KOPT-K1 (cell line): ENCODE measurements around the gene MIS18BP1.
"Not testable (repeated sequence)": the region's sequence is repeated elsewhere in the genome, so short reads cannot be mapped to it uniquely, and the experiment has no call there.

Source experiments
- H3K27ac ChIP-seq: fragments of 200-600 bp; sonication (generic); 2 replicates; pipeline ENCODE4 v1.5.1; 2016; ENCODE audit warnings: antibody characterized with exemption, mild to moderate bottlenecking, low read depth, low read length; ENCODE audit not compliant: poor library complexity, severe bottlenecking
- H3K36me3 ChIP-seq: fragments of 200-600 bp; sonication (generic); 2 replicates; pipeline ENCODE4 v1.5.1; 2017; ENCODE audit warnings: antibody characterized with exemption, mild to moderate bottlenecking, low read length, moderate library complexity; ENCODE audit not compliant: insufficient read depth
- H3K9me3 ChIP-seq: fragments of 200-600 bp; sonication (generic); 2 replicates; pipeline ENCODE4 v1.5.1; 2017; ENCODE audit warnings: antibody characterized with exemption, low read length, mild to moderate bottlenecking; ENCODE audit not compliant: insufficient read depth, poor library complexity, severe bottlenecking

MIS18BP1 gene

DNA sequence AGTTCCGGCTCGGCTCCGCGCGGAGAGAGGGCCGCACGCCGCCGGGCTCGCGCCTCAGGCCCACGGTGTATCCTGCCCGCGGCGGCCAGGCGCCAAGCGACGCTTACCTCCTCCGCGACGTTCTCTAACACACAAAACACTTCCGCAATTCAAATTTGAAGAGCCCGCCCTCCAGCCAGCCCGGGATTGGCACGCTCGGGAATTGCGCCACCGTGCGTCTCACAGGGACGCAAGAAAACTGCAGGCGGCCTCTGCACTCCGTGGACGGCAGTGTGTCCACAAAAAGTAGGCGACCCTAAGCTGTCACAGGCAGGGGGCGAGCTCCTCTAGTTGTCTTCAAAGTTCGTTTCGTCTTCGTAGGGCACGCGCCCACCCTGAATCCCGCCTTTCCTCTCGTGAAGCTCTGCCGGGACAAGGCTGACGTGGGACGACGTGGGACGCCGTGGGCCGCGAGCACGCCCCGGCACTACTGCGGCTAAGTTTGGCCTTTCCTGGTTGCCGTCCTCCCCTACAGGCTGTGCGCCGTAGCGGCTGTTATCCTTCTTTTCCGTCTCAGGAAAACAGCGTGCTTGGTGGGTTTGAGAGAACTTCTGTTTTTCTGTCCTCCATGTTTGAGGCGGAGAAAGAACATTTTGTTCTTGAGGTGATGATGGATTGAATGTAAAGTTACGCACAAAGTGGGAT, at the start of gene MIS18BP1:
MIS18BP1 (minus strand) TSS at position 133 of the 684 bp plus-strand sequence. CDS start 5,916 bp downstream, outside the sequence.
- Histone ChIP-seq H3K9me3 (peaks cover 8% of the 10 kb centered on the region), H3K36me3 (no peaks in the 10 kb centered on the region), H3K27ac (peak within 1 kb of the TSS; percentile 63)

DNA sequence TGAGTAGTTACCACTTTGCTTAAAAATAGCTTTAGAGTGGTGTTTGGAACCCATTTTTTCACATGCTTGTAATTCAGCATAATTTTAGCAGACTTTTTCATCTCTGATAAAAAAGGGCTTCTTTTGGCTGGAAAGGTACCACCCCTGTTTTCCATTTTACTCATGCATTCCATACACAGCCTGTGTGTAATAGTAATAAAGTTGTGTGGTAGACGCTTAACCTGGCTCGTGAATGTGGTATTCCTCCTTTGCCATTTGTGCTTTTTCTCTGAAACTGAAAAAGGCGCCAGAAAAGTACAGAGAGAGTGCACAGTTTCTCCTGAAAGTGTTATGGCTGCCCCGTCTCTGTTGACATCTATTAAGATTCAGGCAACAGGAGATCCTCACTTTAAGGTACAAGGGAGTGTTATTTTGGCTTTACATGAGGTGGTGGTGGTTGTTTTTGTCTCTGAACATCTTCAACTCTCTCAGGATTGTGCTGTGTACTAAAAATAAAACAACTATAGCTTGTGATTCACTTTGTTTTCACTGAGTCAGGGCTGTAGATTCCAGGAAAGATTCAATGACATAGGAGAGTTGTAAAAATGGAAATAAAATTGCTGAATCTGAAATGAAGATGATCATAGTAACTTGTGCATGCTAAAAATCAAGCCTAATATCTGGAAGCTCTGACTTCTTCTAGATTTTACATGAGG, 45.6 kb upstream of the MIS18BP1 start:
- H3K9me3 ChIP-seq = no peaks in the 10 kb centered on the region
- no peaks in the 10 kb centered on the region for H3K36me3 ChIP-seq
- H3K27ac ChIP-seq = no peak overlapping the region

DNA sequence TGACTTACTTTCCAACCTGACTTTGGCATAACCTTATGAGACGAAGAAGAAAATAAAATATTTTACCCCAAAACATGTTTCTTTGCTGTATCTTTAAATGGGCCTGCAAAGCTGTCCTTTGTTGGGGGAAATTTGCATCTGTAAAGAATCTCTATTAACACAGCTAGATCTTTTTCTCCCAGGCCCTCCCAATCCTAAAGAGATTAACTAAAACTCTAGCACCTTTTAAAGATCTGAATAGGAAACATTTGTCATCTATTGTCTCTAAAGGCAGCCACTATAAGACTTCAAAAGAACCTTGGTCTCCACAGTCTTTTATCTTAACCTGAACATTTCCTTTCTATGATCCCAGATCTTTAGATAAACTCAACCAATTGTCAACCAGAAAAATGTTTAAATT, 41.8 kb upstream of the MIS18BP1 start:
- not testable (repeated sequence) for H3K27ac ChIP-seq, H3K9me3 ChIP-seq, H3K36me3 ChIP-seq

DNA sequence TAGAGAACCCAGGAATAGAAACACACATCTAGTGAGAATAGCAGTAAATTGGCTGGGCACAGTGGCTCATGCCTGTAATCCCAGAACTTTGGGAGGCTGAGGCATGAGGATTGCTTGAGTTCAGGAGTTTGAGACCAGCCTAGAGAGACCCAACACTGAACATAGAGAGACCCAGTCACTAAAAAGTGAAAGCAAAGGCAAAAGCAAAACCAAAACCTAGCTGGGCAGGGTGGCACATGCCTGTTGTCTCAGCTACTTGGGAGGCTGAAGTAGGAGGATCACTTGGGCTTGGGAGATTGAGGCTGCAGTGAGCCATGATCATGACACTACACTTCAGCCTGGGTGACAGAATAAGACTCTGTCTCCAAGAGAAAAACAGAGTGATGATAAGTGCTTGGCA, 37.5 kb upstream of the MIS18BP1 start:
- Histone ChIP-seq H3K36me3 (no peaks in the 10 kb centered on the region), H3K9me3 (no peaks in the 10 kb centered on the region), H3K27ac (no peak overlapping the region)

DNA sequence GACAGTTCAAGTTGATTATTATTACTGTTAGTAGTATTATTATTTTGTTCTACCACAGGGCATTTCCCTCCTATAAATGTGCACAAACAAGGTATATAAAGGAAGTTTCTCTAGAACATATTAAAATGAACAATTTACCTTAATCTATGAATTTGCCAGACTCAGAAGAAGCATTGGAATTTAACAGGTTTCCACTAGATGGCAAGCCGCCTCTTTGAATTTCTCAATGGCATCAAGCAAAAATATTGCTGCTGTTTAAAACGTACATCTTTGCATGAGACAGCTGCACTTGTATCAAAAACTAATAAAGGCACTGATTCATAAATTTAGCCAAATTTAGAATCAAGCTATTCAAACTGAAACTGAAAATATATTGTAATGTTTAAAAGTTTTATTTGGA, 34.6 kb upstream of the MIS18BP1 start:
- no peak overlapping the region for H3K27ac ChIP-seq
- peaks cover 4% of the 10 kb centered on the region for H3K9me3 ChIP-seq
- no peaks in the 10 kb centered on the region for H3K36me3 ChIP-seq

DNA sequence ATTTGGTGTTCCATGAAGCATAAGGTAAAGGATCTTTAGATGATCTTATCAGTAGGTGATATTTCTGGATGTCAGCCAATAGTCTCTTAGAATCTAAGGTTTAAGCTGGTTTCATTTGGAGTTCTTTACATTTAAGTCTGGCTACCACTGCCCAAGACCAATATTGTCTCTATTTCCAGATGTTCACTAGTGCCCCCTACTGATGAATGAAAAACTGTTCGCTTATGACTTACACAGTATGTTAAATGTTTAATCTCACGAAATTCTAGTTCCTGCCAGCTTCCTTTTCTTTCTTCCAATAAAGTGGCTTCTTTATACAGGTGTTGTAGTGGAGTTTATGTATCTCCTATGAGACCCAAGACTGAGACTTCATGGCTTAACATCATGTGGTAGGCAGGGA, 31.8 kb upstream of the MIS18BP1 start:
- Histone ChIP-seq H3K36me3 (no peaks in the 10 kb centered on the region), H3K9me3 (peaks cover 25% of the 10 kb centered on the region), H3K27ac (no peak overlapping the region)

DNA sequence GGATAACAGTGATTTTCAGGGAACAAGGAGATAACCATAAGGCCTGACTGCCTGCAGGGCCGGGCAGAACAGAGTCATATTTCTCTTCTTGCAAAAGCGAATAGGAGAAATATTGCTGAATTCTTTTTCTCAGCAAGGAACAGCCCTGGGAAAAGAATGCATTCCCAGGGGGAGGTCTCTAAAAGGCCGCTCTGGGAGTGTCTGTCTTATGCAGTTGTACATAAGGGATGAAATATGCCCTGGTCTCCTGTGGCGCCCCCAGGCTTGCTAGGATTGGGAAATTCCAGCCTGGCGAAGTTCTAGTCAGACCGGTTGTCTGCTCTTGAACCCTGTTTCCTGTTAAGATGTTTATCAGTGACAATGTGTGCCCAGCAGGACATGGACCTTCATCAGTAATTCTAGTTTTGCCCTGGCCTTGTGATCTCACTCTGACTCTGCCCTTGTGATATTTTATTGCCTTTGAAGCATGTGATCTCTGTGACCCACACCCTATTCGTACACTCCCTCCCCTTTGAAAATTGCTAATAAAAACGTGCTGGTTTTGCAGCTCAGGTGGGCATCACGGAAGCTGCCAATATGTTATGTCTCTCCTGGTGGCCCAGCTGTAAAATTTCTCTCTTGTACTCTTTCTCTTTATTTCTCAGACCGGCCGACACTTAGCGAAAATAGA, 28.9 kb upstream of the MIS18BP1 start:
- peaks cover 25% of the 10 kb centered on the region for H3K9me3 ChIP-seq
- not testable (repeated sequence) for H3K27ac ChIP-seq, H3K36me3 ChIP-seq

DNA sequence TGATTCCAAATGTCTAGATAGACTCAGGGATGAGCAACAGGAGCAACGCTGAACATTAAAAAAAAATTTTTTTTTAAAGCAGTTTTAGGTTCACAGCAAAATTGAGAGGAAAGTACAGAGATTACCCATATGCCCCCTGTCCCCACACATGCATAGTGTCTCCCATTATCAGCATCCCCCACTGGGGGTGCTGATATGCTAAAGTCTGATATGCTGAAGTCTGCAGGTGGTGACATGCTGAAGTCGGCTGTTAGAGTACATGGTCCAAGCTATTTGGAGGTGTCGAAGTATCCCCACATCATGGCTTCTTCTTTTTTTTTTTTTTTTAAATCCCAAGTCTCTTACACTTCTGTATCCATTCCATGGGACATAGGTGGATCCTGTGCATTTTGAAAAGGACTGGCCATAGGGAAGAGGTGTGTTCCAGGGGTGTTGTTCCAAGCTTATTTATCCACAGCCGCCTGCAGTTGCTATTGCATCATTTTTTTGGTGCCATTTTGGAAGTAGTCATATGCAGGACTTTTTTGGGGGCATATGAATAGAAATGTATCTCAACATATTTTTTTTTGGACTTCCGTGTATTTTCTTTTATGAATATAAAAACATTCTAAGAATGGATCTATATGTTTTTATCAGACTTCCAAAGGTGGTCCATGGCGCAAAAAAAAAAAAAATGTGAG, 19.0 kb upstream of the MIS18BP1 start:
- Histone ChIP-seq H3K27ac (no peak overlapping the region), H3K36me3 (no peaks in the 10 kb centered on the region), H3K9me3 (no peaks in the 10 kb centered on the region)

DNA sequence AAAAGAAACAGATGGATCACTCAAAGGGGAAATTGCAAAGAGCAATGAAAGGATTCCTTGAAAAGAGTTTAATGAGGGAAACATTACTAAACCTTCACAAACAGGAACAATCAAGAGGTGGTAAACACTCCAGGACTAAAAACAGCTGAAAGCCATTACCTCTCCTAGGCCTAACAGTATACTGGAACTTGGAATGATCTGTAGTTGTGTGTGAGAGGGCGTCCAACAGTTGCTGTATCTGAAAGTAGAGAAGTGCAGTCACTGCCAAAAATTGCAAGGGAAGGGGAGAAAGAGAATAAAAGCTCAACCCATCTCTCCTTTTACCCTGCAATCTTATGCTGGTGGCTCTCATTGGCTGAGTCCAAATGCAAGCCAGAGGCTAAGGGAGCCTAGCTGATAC, 17.0 kb upstream of the MIS18BP1 start:
- Histone ChIP-seq H3K27ac (no peak overlapping the region), H3K36me3 (no peaks in the 10 kb centered on the region), H3K9me3 (no peaks in the 10 kb centered on the region)

DNA sequence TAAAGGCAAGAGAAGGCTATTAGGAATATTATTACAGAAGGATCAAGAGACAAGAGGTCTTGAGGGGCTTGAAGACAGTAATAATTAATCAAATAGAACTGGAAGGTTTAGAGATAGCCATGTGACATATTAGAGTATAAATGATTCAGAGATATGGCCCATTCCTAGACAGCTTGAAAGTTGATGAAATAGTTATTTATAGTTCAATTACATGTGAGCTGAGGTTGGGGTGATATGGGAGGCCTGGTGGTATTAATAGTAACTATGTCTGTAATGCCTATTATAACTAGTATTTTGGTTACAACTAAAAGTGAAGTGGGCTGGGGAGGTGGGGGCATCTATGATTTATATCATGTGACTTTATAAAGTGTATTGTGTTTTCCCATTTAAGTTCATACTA, 14.1 kb upstream of the MIS18BP1 start:
- Histone ChIP-seq H3K36me3 (no peaks in the 10 kb centered on the region), H3K9me3 (peaks cover 3% of the 10 kb centered on the region), H3K27ac (no peak overlapping the region)

DNA sequence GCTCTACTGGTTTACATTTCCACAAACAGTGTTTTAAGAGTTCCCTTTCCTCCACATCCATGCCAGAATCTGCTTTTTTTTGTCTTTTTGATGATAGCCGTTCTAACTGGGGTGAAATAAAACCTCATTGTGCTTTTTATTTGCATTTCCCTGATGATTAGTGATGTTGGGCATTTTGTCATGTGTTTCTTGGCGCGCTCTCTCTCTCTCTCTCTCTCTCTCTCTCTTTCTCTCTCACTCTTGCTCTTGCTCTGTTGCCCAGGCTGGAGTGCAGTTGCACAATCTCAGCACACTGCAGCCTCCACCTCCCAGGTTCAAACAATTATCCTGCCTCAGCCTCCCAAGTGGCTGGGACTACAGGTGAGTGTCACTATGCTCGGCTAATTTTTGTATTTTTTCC, 9.6 kb upstream of the MIS18BP1 start:
- H3K36me3 ChIP-seq = no peaks in the 10 kb centered on the region
- peaks cover 28% of the 10 kb centered on the region for H3K9me3 ChIP-seq
- no peak overlapping the region for H3K27ac ChIP-seq

DNA sequence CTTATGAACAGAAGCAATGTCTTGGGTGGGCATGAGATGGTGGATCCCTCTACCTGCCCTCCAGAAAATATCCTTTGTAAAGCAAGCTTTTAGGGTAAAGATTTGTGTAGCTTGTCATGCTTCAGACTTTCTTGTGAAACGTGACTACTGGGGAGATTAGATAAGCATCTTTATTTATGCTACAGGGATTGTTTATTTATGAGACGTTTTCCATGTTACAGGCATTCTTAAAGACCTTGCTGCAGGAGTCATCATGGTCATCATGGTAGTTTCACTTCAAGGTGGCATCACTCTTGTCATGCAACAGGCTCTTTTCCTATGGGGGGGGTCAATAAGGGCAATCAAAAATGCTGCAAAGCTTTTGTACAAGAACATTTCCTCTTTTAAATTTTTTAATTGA, 8.2 kb upstream of the MIS18BP1 start:
- peaks cover 30% of the 10 kb centered on the region for H3K9me3 ChIP-seq
- no peak overlapping the region for H3K27ac ChIP-seq
- no peaks in the 10 kb centered on the region for H3K36me3 ChIP-seq

DNA sequence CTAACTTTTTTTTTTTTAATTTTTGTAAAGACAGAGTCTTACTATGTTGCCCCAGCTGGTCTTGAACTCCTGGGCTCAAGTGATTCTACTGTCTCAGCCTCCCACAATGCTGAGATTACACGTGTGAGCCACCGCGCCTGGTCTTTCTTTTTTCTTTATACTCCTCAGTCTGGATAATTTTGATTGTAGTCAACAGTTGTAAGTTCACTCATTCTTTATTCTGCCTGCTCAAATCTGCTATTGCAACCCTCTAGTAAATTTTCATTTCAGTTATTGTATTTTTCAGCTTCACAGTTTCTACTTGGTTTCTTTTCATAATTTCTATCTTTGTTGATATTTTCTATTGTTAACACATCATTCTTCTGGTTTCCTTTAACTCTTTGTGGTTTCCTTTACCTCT, 5.8 kb upstream of the MIS18BP1 start:
- H3K36me3 ChIP-seq = no peaks in the 10 kb centered on the region
- no peak overlapping the region for H3K27ac ChIP-seq

DNA sequence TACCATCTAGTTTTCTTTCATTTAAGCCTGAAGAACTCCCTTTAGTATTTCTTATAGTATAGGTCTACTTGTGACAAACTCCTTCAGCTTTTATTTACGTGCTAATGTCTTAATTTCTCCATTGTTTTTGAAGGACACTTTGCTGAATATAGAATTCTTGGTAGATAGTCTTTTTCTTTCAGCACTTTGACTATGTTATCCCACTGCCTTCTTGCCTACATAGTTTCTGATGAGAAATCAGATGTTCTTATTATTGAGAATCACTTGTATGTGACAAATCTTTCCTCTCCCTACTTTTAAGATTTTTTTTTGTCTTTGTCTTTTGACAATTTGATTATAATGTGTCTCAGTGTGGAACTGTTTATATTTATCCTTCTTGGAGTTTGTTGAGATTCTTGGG, 5.1 kb upstream of the MIS18BP1 start:
- Histone ChIP-seq H3K9me3 (peaks cover 26% of the 10 kb centered on the region), H3K36me3 (no peaks in the 10 kb centered on the region), H3K27ac (no peak overlapping the region)

More for the DNA sequence above, 5.8 kb upstream of the MIS18BP1 start:
- H3K9me3 ChIP-seq = peaks cover 30% of the 10 kb centered on the region

DNA sequence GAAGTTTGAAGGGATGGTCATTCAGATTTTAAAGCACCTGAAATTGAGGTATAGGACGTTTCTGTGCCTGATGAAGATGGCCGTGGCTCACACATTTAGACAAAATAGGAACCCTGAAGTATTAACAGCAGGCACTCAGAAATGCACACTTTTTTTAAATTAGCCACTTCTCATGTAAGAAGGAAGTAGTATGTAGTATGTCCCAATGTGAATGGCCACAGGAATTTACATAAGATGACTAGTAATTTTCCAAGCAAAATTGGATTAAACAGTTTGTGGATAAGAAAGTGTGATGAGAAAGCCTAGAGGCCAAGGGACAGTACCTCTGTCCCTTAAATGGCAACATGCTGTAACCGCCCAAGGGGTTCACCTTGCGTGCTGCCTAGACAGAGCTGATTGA, 1.8 kb upstream of the MIS18BP1 start:
- no peaks in the 10 kb centered on the region for H3K36me3 ChIP-seq
- no peak overlapping the region for H3K27ac ChIP-seq
- peaks cover 23% of the 10 kb centered on the region for H3K9me3 ChIP-seq
